Measurements from ENCODE around the gene LRRC47.
A peak's percentile ranks its signal among the peaks of the same experiment; 100 is the strongest.

LRRC47 gene

DNA sequence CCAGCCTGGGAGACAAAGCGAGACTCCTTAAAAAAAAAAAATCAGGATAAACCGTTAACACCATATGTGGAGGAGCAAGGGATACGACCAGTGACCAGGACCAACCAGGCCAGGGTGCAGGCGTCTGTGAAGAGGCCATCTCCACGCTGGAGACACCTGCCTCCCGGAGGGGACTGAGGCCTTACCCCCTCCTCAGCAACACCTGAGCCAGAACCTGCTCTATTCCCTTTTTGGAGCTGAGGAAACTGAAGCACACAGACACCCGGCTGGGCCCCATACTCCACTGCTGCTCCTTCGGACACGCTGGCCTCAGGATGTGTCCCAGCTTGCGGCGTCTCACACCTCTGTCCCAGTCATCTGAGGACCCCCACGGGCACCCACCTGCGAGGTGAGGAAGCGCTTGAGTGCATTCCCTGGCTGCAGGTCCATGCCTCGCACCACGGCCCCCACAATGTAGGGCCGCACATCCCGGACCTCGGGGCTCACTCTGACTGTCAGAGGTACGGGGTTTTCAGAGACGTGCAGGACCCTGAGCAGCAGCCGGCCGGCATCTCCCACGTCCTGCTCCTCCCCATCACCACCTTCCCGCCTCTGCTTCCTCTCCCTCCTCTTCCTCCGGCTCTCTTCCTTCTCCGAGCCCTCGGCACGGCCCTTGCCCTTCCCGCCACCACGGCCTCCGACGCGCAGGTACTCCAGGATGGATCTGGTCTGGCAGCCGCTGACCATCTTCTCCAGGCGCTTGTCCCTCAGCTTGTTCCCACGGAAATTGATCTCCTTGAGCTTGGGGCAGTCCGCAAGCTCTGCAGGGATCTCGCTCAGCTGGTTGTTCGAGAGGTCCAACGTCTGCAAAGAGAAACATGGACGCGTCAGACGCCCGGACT lies 9.6 kb downstream of the LRRC47 start:
- POLR2A ChIA-PET: interaction anchor here (1.6 kb wide), 1 partner anchor 10 kb away, joined by 5 read pairs; the partner anchor contains the start of gene LRRC47
- no peak for DNase-seq (ENCODE audit: extremely low spot score)

DNA sequence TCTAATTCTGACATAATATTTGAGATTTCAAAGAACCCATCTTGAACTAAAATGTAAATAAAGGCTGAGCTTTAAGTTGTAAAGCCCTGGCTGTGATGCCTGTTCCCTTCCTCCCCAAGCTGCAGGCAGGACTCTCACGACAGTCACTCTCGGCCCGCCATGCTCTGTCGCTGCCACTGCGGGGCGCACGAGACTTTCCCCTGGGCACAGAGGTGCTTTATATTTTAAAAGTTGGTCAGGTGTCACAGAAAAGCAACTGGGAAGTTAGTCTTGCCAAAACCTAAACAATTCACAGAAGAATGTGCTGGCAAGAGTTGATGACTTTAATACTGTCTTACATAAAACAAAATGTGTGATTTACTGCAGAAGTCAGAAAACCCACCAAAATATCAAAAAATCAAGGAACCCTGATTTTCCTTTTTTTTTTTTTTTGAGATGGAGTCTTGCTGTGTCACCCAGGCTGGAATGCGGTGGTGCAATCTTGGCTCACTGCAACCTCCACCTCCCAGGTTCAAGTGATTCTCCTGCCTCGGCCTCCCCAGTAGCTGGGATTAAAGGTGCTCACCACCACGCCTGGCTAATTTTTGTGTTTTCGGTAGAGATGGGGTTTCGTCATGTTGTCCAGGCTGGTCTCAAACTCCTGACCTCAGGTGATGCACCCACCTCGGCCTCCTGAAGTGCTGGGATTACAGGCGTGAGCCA lies 10.7 kb downstream of the LRRC47 start:
- ChIA-PET POLR2A (interaction anchor here (1.6 kb wide), 1 partner anchor 11 kb away, joined by 5 read pairs; the partner anchor contains the start of gene LRRC47), CTCF (interaction anchor here (0.7 kb wide), 3 partner anchors 99 to 1200 kb away, joined by 3 to 6 read pairs (median 5); no protein-coding TSS in a partner anchor)
- DNase-seq (ENCODE audit: extremely low spot score): peak; percentile 58
- TF ChIP-seq SP1 (IDR thresholded peaks at IDR 0.05) (no peak), CTBP1 (IDR thresholded peaks at IDR 0.05; ENCODE audit: borderline replicate concordance) (no peak), FOXA1 (IDR thresholded peaks at IDR 0.05) (no peak), NFRKB (IDR thresholded peaks at IDR 0.05) (no peak), SUZ12 (IDR thresholded peaks at IDR 0.05) (no peak), ARNT (IDR thresholded peaks at IDR 0.05) (no peak)
- TF ChIP-seq, protein P1, sequence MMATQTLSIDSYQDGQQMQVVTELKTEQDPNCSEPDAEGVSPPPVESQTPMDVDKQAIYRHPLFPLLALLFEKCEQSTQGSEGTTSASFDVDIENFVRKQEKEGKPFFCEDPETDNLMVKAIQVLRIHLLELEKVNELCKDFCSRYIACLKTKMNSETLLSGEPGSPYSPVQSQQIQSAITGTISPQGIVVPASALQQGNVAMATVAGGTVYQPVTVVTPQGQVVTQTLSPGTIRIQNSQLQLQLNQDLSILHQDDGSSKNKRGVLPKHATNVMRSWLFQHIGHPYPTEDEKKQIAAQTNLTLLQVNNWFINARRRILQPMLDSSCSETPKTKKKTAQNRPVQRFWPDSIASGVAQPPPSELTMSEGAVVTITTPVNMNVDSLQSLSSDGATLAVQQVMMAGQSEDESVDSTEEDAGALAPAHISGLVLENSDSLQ (IDR thresholded peaks at IDR 0.05): no peak

More for the DNA sequence above, 9.6 kb downstream of the LRRC47 start:
- CTCF ChIA-PET: no interaction called here
- TF ChIP-seq BHLHE40 (IDR thresholded peaks at IDR 0.05; ENCODE audit: borderline replicate concordance) (no peak), SP1 (IDR thresholded peaks at IDR 0.05) (no peak), CTBP1 (IDR thresholded peaks at IDR 0.05; ENCODE audit: borderline replicate concordance) (no peak), ZNF384 (IDR thresholded peaks at IDR 0.05) (no peak), ARNT (IDR thresholded peaks at IDR 0.05) (no peak), LEF1 (IDR thresholded peaks at IDR 0.05; ENCODE audit: borderline replicate concordance) (no peak), SUZ12 (IDR thresholded peaks at IDR 0.05) (no peak), HDGF (IDR thresholded peaks at IDR 0.05; ENCODE audit: borderline replicate concordance) (no peak), L3MBTL2 (conservative IDR thresholded peaks at IDR 0.05) (no peak), FOXM1 (IDR thresholded peaks at IDR 0.05; ENCODE audit: borderline replicate concordance) (no peak), NFRKB (IDR thresholded peaks at IDR 0.05) (no peak), FOXK2 (IDR thresholded peaks at IDR 0.05) (no peak), FOXA1 (IDR thresholded peaks at IDR 0.05) (no peak), ELF4 (IDR thresholded peaks at IDR 0.05) (no peak), TARDBP (IDR thresholded peaks at IDR 0.05) (no peak)
- TF ChIP-seq, protein P1 (IDR thresholded peaks at IDR 0.05): no peak

DNA sequence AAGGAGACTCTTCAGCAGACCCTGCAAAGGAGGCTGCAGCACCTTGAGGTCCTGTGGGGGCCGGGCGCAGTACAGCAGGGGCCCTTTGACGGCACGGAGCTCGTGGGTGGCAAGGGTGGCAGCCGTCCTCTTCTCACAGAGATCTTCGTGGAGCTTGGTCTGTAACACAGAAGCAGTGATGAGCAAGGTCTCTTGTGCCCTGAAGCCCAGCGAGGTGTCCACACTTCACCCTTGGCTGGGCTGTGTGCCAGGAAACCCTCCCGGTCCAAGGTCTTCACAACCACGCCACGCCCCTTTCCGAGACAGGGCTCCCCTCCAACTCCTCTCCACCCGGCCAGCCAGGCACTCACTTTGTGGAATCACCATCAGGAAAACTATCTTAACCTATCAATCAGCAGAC lies 11.3 kb downstream of the LRRC47 start:
- CTCF ChIA-PET: interaction anchor here (0.7 kb wide), 1 partner anchor 126 kb away, joined by 5 read pairs; no protein-coding TSS in a partner anchor
- DNase-seq (ENCODE audit: extremely low spot score): no peak
- POLR2A ChIA-PET: interaction anchor here (1.6 kb wide), 1 partner anchor 12 kb away, joined by 5 read pairs; the partner anchor contains the start of gene LRRC47
- TF ChIP-seq BHLHE40 (IDR thresholded peaks at IDR 0.05; ENCODE audit: borderline replicate concordance) (no peak), FOXA1 (IDR thresholded peaks at IDR 0.05) (no peak), L3MBTL2 (conservative IDR thresholded peaks at IDR 0.05) (no peak), NFRKB (IDR thresholded peaks at IDR 0.05) (no peak), FOXM1 (IDR thresholded peaks at IDR 0.05; ENCODE audit: borderline replicate concordance) (no peak), ELF4 (IDR thresholded peaks at IDR 0.05) (no peak), SP1 (IDR thresholded peaks at IDR 0.05) (no peak), TARDBP (IDR thresholded peaks at IDR 0.05) (no peak), ARNT (IDR thresholded peaks at IDR 0.05) (no peak), FOXK2 (IDR thresholded peaks at IDR 0.05) (no peak), CTBP1 (IDR thresholded peaks at IDR 0.05; ENCODE audit: borderline replicate concordance) (no peak), ZNF384 (IDR thresholded peaks at IDR 0.05) (no peak), SUZ12 (IDR thresholded peaks at IDR 0.05) (no peak)
- TF ChIP-seq, protein P1 (IDR thresholded peaks at IDR 0.05): no peak

DNA sequence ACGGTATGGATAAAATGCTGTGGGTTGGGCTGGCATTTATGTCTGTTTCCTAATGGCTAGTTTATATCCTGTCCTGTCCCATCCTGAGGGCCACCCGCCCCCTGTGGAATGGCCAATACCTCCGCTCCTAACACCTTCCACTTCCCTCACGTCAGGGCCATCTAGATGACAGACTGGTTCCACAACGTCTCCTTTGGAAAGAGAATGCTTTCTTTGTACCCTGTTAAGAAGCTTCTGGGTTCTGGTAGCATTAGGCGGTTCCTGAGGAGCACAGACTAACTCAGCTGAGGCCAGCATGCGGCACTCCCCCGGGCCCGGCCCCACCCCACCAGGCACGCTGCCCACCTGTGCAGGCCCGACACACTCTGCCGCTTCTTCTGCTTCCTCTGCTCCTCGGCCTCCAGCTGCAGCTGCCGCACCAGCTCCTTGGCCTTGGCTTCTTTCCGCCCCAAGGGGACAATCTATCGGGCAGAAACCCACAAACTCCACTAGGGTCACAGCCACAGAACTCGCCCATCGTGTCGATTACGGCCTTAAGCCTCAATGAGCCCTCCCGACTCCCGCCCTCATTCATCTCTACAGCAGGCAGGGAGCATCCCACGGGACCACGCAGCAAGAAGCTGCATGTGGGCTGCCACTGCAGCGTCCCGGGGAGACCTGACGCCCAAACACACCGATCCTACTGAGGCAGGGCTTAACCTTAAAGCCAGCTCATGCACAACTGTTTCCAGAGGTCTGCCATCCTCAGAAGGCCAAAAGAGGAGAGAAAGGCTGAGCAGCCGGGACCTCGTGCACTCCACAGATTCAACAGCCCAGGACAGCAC lies 12.4 kb downstream of the LRRC47 start:
- TF ChIP-seq HDGF (IDR thresholded peaks at IDR 0.05; ENCODE audit: borderline replicate concordance) (no peak), ARNT (IDR thresholded peaks at IDR 0.05) (no peak), SP1 (IDR thresholded peaks at IDR 0.05) (no peak), FOXA1 (IDR thresholded peaks at IDR 0.05) (no peak)
- ChIA-PET POLR2A (no interaction called here), CTCF (no interaction called here)
- no peak for DNase-seq (ENCODE audit: extremely low spot score)

DNA sequence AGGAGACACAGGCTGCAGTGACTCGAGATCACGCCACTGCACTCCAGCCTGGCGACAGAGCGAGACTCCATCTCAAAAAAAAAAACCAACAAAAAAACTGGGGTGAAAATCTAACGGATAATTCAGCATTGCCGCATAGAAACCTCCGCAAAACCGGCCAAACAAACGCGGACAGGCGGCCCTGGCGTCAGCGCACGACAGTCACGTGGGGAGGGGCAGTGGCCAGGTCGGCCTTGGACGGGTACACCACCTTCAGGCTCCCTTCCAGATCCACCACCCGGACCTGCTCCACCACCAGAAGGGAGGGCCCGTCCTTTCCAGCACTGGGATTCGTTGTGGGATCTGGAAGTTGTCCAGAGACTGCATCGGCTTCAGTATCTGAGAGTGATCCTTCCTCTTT lies 15.4 kb downstream of the LRRC47 start:
- DNase-seq (ENCODE audit: extremely low spot score): no peak
- POLR2A ChIA-PET: no interaction called here
- CTCF ChIA-PET: no interaction called here
- TF ChIP-seq SUZ12 (IDR thresholded peaks at IDR 0.05) (no peak), TARDBP (IDR thresholded peaks at IDR 0.05) (no peak), ZNF384 (IDR thresholded peaks at IDR 0.05) (no peak), FOXM1 (IDR thresholded peaks at IDR 0.05; ENCODE audit: borderline replicate concordance) (no peak), NFRKB (IDR thresholded peaks at IDR 0.05) (no peak), CTBP1 (IDR thresholded peaks at IDR 0.05; ENCODE audit: borderline replicate concordance) (no peak)

Measured in HEK293T (cell line).